ENCODE measurements around the gene SEPTIN2.
"Not testable (repeated sequence)": the region's sequence is repeated elsewhere in the genome, so short reads cannot be mapped to it uniquely, and the experiment has no call there.

The SEPTIN2 gene

GRCh38 chr2:241317391-241317790, 1.7 kb downstream of the SEPTIN2 start:
- Histone ChIP-seq H3K9me3 (no peaks in the 10 kb centered on the region), H3K4me3 (ENCODE audit: low read depth in 1 of 2, low read length in 1 of 2) (peak overlapping the region; percentile 96 to 99), H3K4me1 (ENCODE audit: control insufficient read depth in 1 of 2, insufficient read depth in 1 of 2, low read depth in 1 of 2, low read length in 1 of 2) (peaks cover 50 to 62% of the 10 kb centered on the region in 2 experiments), H3K36me3 (no peaks in the 10 kb centered on the region), H3K27ac (peak overlapping the region; percentile 97), H3K27me3 (no peaks in the 10 kb centered on the region)
- no peak for TF ChIP-seq CTCF (IDR thresholded peaks at IDR 0.05)

- peaks cover 45 to 58% of the 10 kb centered on the region in 2 experiments for H3K4me1 ChIP-seq (ENCODE audit: control insufficient read depth in 1 of 2, insufficient read depth in 1 of 2, low read depth in 1 of 2, low read length in 1 of 2)
- not testable (repeated sequence) for H3K4me3 ChIP-seq (ENCODE audit: low read depth in 1 of 2, low read length in 1 of 2); H3K36me3 ChIP-seq; H3K27me3 ChIP-seq; H3K9me3 ChIP-seq; H3K27ac ChIP-seq
Observed at GRCh38 chr2:241318830-241319229, 3.1 kb downstream of the SEPTIN2 start.

- H3K4me1 ChIP-seq (ENCODE audit: control insufficient read depth in 1 of 2, insufficient read depth in 1 of 2, low read depth in 1 of 2, low read length in 1 of 2), result peaks cover 50 to 63% of the 10 kb centered on the region in 2 experiments
- peaks cover 1% of the 10 kb centered on the region for H3K36me3 ChIP-seq
- no peak overlapping the region for H3K4me3 ChIP-seq (ENCODE audit: low read depth in 1 of 2, low read length in 1 of 2)
- no peak for TF ChIP-seq CTCF (IDR thresholded peaks at IDR 0.05)
- H3K27me3 ChIP-seq, result no peaks in the 10 kb centered on the region
- H3K27ac ChIP-seq, result no peak overlapping the region
- no peaks in the 10 kb centered on the region for H3K9me3 ChIP-seq
Observed at GRCh38 chr2:241320394-241320793, 4.7 kb downstream of the SEPTIN2 start.

GRCh38 chr2:241321033-241321432, 5.3 kb downstream of the SEPTIN2 start:
- no peaks in the 10 kb centered on the region for H3K27me3 ChIP-seq
- H3K4me3 ChIP-seq (ENCODE audit: low read depth in 1 of 2, low read length in 1 of 2), result no peak overlapping the region
- H3K4me1 ChIP-seq (ENCODE audit: control insufficient read depth in 1 of 2, insufficient read depth in 1 of 2, low read depth in 1 of 2, low read length in 1 of 2), result peaks cover 55 to 64% of the 10 kb centered on the region in 2 experiments
- H3K36me3 ChIP-seq, result peaks cover 3% of the 10 kb centered on the region
- TF ChIP-seq CTCF (IDR thresholded peaks at IDR 0.05), result no peak
- no peaks in the 10 kb centered on the region for H3K9me3 ChIP-seq
- no peak overlapping the region for H3K27ac ChIP-seq

GRCh38 chr2:241321886-241322285, 6.2 kb downstream of the SEPTIN2 start:
- no peaks in the 10 kb centered on the region for H3K9me3 ChIP-seq
- no peaks in the 10 kb centered on the region for H3K27me3 ChIP-seq
- H3K36me3 ChIP-seq, result peaks cover 7% of the 10 kb centered on the region
- TF ChIP-seq CTCF (IDR thresholded peaks at IDR 0.05), result no peak
- H3K4me1 ChIP-seq (ENCODE audit: control insufficient read depth in 1 of 2, insufficient read depth in 1 of 2, low read depth in 1 of 2, low read length in 1 of 2), result peaks cover 48 to 57% of the 10 kb centered on the region in 2 experiments
- no peak overlapping the region for H3K4me3 ChIP-seq (ENCODE audit: low read depth in 1 of 2, low read length in 1 of 2)
- H3K27ac ChIP-seq, result peak overlapping the region; percentile 54

GRCh38 chr2:241323778-241324177, 8.1 kb downstream of the SEPTIN2 start:
- Histone ChIP-seq H3K4me3 (ENCODE audit: low read depth in 1 of 2, low read length in 1 of 2) (no peak overlapping the region), H3K27ac (peak overlapping the region; percentile 77), H3K36me3 (peaks cover 15% of the 10 kb centered on the region), H3K27me3 (no peaks in the 10 kb centered on the region), H3K9me3 (no peaks in the 10 kb centered on the region), H3K4me1 (ENCODE audit: control insufficient read depth in 1 of 2, insufficient read depth in 1 of 2, low read depth in 1 of 2, low read length in 1 of 2) (peaks cover 32 to 38% of the 10 kb centered on the region in 2 experiments)
- no peak for TF ChIP-seq CTCF (IDR thresholded peaks at IDR 0.05)
